Ovary (tissue), 3 donors: Measurements from ENCODE around the gene NDUFA3.

ENCODE experiments used
- EP300 ChIP-seq: sonication (generic); formaldehyde crosslinking; IDR thresholded peaks from one replicate; pipeline ENCODE4 v1.6.1; 2017; ENCODE audit warnings: antibody characterized with exemption
- TF ChIP-seq, protein P1 (sequence below), 3 donors: fragments of 450-650 bp in 2 of 3; fragments of 200-600 bp in 1 of 3; IDR thresholded peaks; one replicate each; pipeline versions ENCODE4 v1.5.1 to v1.8.0; 2016 to 2022; ENCODE audit warnings: antibody characterized with exemption in 3 of 3, mild to moderate bottlenecking in 1 of 3
- donor health status: DM: no; HTN: no; CAD: no.

DNA sequence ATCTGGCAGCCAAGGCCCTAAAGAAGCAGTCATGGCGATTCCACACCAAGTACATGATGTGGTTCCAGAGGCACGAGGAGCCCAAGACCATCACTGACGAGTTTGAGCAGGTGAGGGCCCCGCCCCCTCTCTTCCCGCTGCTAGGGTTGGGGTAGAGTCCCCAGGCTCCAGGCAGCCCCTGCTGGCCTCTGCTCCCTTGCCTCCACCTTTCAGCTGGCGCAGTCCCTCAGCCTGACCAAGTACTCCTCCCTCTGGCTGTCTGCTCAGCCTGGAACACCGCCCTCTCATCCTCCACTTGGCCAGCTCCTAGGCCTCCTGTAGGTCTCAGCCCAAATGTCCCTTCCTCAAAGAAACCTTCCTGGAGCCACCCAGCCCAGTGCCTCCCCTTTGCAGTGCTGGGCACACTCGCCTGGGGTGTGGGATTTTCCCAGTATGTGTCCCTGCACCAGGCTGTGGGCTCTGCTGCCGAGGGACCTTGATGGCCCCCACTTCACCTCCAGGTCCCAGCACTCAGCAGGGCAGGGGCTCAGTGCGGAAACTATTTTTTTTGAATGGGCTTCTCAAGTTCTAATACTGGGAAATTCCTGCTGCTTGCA is 51.2 kb downstream of the NDUFA3 start:
- TF ChIP-seq, protein P1, sequence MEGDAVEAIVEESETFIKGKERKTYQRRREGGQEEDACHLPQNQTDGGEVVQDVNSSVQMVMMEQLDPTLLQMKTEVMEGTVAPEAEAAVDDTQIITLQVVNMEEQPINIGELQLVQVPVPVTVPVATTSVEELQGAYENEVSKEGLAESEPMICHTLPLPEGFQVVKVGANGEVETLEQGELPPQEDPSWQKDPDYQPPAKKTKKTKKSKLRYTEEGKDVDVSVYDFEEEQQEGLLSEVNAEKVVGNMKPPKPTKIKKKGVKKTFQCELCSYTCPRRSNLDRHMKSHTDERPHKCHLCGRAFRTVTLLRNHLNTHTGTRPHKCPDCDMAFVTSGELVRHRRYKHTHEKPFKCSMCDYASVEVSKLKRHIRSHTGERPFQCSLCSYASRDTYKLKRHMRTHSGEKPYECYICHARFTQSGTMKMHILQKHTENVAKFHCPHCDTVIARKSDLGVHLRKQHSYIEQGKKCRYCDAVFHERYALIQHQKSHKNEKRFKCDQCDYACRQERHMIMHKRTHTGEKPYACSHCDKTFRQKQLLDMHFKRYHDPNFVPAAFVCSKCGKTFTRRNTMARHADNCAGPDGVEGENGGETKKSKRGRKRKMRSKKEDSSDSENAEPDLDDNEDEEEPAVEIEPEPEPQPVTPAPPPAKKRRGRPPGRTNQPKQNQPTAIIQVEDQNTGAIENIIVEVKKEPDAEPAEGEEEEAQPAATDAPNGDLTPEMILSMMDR (IDR thresholded peaks at IDR 0.05) = no peak
- no peak for TF ChIP-seq EP300
